Measurements from ENCODE around the gene KLK7. TPM values are rescaled to one million over a fixed set of nuclear protein-coding genes. Genes with fewer than 3 reads are reported as not detected.

The KLK7 gene
- total and polyA plus RNA-seq, 2 donors (not counting 3 experiments of a cell fraction or from before 2014, with no cell fraction given): not detected

DNA sequence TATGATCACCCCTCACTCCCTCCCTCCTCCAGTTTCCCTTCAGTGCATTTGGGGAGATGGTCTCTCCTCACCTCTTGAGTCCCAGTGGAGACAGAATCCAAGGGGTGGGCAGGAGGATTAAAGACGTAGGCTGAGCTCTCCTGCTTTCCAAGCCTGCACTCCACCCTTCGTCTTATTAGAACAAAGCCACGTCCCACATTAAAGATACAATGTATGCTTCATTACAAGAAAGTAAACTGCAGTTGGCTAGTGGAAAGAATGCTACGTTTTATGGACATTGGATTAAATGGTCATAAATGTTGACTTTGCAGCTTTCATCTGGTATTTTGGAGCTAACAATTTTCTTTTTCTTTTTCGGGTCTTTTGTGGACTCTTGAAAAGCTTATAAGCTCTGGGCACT is 44.2 kb upstream of the KLK7 start:
- CTCF ChIA-PET: interaction anchor here (2.3 kb wide), 1 partner anchor 11 kb away, joined by 11 read pairs; no protein-coding TSS in a partner anchor
- POLR2A ChIA-PET: no interaction called here
- no peak for TF ChIP-seq EZH2 (IDR thresholded peaks at IDR 0.05; ENCODE audit: borderline replicate concordance, low read depth, low read length, severe bottlenecking)
- TF ChIP-seq POLR2A (IDR thresholded peaks at IDR 0.05; ENCODE audit: low read depth, low read length): no peak
- no peak for TF ChIP-seq GATA2 (IDR thresholded peaks at IDR 0.05; ENCODE audit: insufficient read depth, insufficient read length, low read depth, low read length)
- no peak for TF ChIP-seq MYC (IDR thresholded peaks at IDR 0.05; ENCODE audit: low read depth, low read length)
- TF ChIP-seq FOS (IDR thresholded peaks at IDR 0.05; ENCODE audit: borderline replicate concordance, insufficient read depth, low read length): no peak
- TF ChIP-seq, protein P1, sequence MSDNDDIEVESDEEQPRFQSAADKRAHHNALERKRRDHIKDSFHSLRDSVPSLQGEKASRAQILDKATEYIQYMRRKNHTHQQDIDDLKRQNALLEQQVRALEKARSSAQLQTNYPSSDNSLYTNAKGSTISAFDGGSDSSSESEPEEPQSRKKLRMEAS (IDR thresholded peaks at IDR 0.05; ENCODE audit: insufficient read depth, insufficient read length): no peak
- TF ChIP-seq, protein P2, sequence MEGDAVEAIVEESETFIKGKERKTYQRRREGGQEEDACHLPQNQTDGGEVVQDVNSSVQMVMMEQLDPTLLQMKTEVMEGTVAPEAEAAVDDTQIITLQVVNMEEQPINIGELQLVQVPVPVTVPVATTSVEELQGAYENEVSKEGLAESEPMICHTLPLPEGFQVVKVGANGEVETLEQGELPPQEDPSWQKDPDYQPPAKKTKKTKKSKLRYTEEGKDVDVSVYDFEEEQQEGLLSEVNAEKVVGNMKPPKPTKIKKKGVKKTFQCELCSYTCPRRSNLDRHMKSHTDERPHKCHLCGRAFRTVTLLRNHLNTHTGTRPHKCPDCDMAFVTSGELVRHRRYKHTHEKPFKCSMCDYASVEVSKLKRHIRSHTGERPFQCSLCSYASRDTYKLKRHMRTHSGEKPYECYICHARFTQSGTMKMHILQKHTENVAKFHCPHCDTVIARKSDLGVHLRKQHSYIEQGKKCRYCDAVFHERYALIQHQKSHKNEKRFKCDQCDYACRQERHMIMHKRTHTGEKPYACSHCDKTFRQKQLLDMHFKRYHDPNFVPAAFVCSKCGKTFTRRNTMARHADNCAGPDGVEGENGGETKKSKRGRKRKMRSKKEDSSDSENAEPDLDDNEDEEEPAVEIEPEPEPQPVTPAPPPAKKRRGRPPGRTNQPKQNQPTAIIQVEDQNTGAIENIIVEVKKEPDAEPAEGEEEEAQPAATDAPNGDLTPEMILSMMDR (IDR thresholded peaks at IDR 0.05; ENCODE audit: extremely low read depth in 1 of 2, insufficient read depth in 1 of 2, low read depth in 1 of 2, low read length in 2 of 2): no peak
- no peak for TF ChIP-seq POLR2AphosphoS5 (IDR thresholded peaks at IDR 0.05; ENCODE audit: insufficient read depth, low read depth, low read length)
- no peak for TF ChIP-seq JUN (IDR thresholded peaks at IDR 0.05; ENCODE audit: borderline replicate concordance, insufficient read depth, insufficient read length, low read depth)
- Histone ChIP-seq H2AFZ (ENCODE audit: low read depth, low read length) (no peak overlapping the region), H3K79me2 (ENCODE audit: control insufficient read depth, insufficient read depth, low read length) (no peaks in the 10 kb centered on the region), H3K9me3 (replicated peaks; ENCODE audit: control insufficient read depth, insufficient read depth, low read length) (no peaks in the 10 kb centered on the region), H3K4me3 (replicated peaks in 1 of 3; ENCODE audit: insufficient read depth in 1 of 3, low read depth in 1 of 3, low read length in 3 of 3) (no peak overlapping the region), H3K4me2 (ENCODE audit: insufficient read depth, low read length) (no peak overlapping the region), H3K27me3 (ENCODE audit: control insufficient read depth in 2 of 2, insufficient read depth in 2 of 2, low read length in 2 of 2) (no peaks in the 10 kb centered on the region), H3K27ac (ENCODE audit: insufficient read depth, low read depth, low read length) (no peak overlapping the region), H4K20me1 (replicated peaks; ENCODE audit: control insufficient read depth, extremely low read depth, insufficient read depth, low read length) (no peaks in the 10 kb centered on the region), H3K9me1 (replicated peaks; ENCODE audit: control insufficient read depth, extremely low read depth, insufficient read depth, low read length) (no peaks in the 10 kb centered on the region), H3K36me3 (ENCODE audit: control insufficient read depth in 2 of 2, extremely low read depth in 1 of 2, insufficient read depth in 2 of 2, low read length in 2 of 2) (no peaks in the 10 kb centered on the region), H3K4me1 (ENCODE audit: control insufficient read depth, extremely low read depth, insufficient read depth, low read length) (no peaks in the 10 kb centered on the region), H3K9ac (replicated peaks; ENCODE audit: extremely low read depth, insufficient read depth, low read length) (no peak overlapping the region)
- no TSS peak for BruUV-seq (replicated peaks)
- intact Hi-C loops (cut with micrococcal nuclease) (no loop called here), dilution Hi-C loops (cut with MboI; ENCODE audit: extremely low pct_ligation_motif_present, low sequenced_read_pairs) (no loop called here)
- DNase-seq (ENCODE audit: low read depth, low spot score) (no peak), FAIRE-seq (no peak)

Measured in endothelial cell of umbilical vein (primary cell).